SIG-M5 treated with dmso at 0.1 percent for 504 hours (cell line): ENCODE results near the gene CLVS2.
A peak's percentile ranks its signal among the peaks of the same experiment; 100 is the strongest.

ENCODE experiments used
- DNase-seq: peaks from one replicate; lab custom pipeline; 2025; ENCODE audit not compliant: unreplicated experiment; lab: John Stamatoyannopoulos, UW

CLVS2 gene

GRCh38 chr6:123022975-123023374, 26.9 kb downstream of the CLVS2 start:
- peak; percentile 8 for DNase-seq

- no peak for DNase-seq
Measured at GRCh38 chr6:123024976-123025375, 28.9 kb downstream of the CLVS2 start.

GRCh38 chr6:123027408-123027807, 31.4 kb downstream of the CLVS2 start:
- no peak for DNase-seq

GRCh38 chr6:123028263-123028662, 32.2 kb downstream of the CLVS2 start:
- no peak for DNase-seq

GRCh38 chr6:123030282-123030681, 34.2 kb downstream of the CLVS2 start:
- no peak for DNase-seq

- DNase-seq: no peak
Measured at GRCh38 chr6:123036648-123037047, 40.6 kb downstream of the CLVS2 start.

GRCh38 chr6:123039431-123039830, 43.4 kb downstream of the CLVS2 start:
- DNase-seq: no peak

GRCh38 chr6:123042401-123042800, 46.4 kb downstream of the CLVS2 start:
- DNase-seq: no peak

GRCh38 chr6:123044341-123044860, 48.4 kb downstream of the CLVS2 start:
- DNase-seq: no peak

GRCh38 chr6:123053602-123054225, 57.7 kb downstream of the CLVS2 start:
- no peak for DNase-seq

GRCh38 chr6:123055256-123055655, 59.2 kb downstream of the CLVS2 start:
- DNase-seq: no peak

- no peak for DNase-seq
Measured at GRCh38 chr6:123062670-123063069, 66.6 kb downstream of the CLVS2 start.

GRCh38 chr6:123064038-123064437, 68.0 kb downstream of the CLVS2 start:
- DNase-seq: no peak

GRCh38 chr6:123074616-123075015, 78.6 kb downstream of the CLVS2 start:
- no peak for DNase-seq

GRCh38 chr6:123085403-123085802, 89.4 kb downstream of the CLVS2 start:
- no peak for DNase-seq

- DNase-seq: no peak
Measured at GRCh38 chr6:123089226-123089625, 93.2 kb downstream of the CLVS2 start.

- peak; percentile 34 for DNase-seq
Measured at GRCh38 chr6:123091091-123091895, 95.3 kb downstream of the CLVS2 start.

- DNase-seq: no peak
Measured at GRCh38 chr6:123091896-123092271, 95.8 kb downstream of the CLVS2 start.

- DNase-seq: no peak
Measured at GRCh38 chr6:123094795-123095194, 98.8 kb downstream of the CLVS2 start.

- no peak for DNase-seq
Measured at GRCh38 chr6:123105561-123105960, 109.5 kb downstream of the CLVS2 start.

- DNase-seq: no peak
Measured at GRCh38 chr6:123116370-123116769, 120.3 kb downstream of the CLVS2 start.

- DNase-seq: no peak
Measured at GRCh38 chr6:123117145-123117908, 121.3 kb downstream of the CLVS2 start.
